AG09319 (cell line): ENCODE results near the gene TBC1D22A.

Experiments used
- DNase-seq: peaks from one replicate; pipeline ENCODE4 v3.0.0-alpha.2; 2010; ENCODE audit warnings: low read depth; ENCODE audit errors: extremely low read depth
- CTCF ChIP-seq: IDR thresholded peaks from 2 replicates; pipeline ENCODE4 v1.5.1; 2011; ENCODE audit warnings: low read depth, mild to moderate bottlenecking, inconsistent platforms, low read length, moderate library complexity

Gene TBC1D22A

GRCh38 chr22:46881373-46882118 is 119.1 kb downstream of the TBC1D22A start:
- TF ChIP-seq CTCF = no peak

GRCh38 chr22:46883092-46883910 is 120.9 kb downstream of the TBC1D22A start:
- no peak for DNase-seq
- TF ChIP-seq CTCF = no peak

More at GRCh38 chr22:46881373-46882118, 119.1 kb downstream of the TBC1D22A start:
- no peak for DNase-seq

GRCh38 chr22:46884365-46884764 is 121.9 kb downstream of the TBC1D22A start:
- DNase-seq = no peak
- TF ChIP-seq CTCF = no peak

- no peak for TF ChIP-seq CTCF
These were observed 125.5 kb downstream of the TBC1D22A start for GRCh38 chr22:46887978-46888377.

GRCh38 chr22:46890819-46891218 is 128.4 kb downstream of the TBC1D22A start:
- no peak for TF ChIP-seq CTCF
- no peak for DNase-seq

More at GRCh38 chr22:46887978-46888377, 125.5 kb downstream of the TBC1D22A start:
- no peak for DNase-seq

GRCh38 chr22:46891382-46891951 is 129.0 kb downstream of the TBC1D22A start:
- DNase-seq = no peak
- no peak for TF ChIP-seq CTCF

GRCh38 chr22:46892866-46893265 is 130.4 kb downstream of the TBC1D22A start:
- no peak for DNase-seq
- TF ChIP-seq CTCF = no peak
